ENCODE measurements around the gene PRAMEF20.
"Not testable (repeated sequence)": the region's sequence is repeated elsewhere in the genome, so short reads cannot be mapped to it uniquely, and the experiment has no call there.

The PRAMEF20 gene

DNA sequence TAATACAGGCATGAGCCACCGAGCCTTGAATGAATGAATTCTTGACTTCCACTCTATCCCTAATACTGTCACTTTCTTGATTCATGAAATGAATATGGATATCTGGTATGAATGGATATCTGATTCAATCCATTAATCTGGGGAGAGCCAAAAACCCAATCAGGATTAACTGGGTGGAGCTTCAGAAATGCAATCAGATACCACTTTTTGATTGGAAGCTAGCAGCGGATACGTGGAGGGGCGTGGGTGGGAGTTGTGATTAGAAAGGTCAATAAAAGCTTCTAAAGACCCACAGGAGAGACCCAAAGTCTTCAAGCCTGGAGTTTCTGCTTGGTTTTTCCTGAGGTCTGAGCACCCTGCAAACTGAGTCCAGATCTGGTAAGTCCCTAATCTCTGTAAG, at the start of gene PRAMEF20:
PRAMEF20 (plus strand) TSS at position 301 of the 400 bp plus-strand sequence. CDS start 5,905 bp downstream, outside the sequence.
- not testable (repeated sequence) for DNase-seq (ENCODE audit: low spot score)

DNA sequence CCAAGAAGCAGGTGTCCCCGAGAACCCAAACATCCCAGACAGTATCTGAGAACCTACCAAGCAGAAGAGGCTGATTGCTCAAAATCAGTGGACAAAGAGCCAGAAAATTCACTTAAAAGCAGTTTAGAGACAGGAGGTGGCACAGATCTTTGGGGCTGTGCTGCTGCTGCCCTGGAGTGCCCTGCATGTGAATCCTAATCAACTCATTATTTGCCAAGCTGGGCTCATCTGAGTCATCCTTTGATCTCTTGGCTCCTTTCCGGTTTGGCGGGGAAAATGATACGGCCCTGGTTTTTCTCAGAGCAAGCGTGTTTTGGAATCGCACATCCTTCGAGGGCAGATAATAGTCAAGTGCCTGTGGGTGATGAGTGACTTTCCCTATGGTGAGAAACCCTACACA, 47.9 kb upstream of the PRAMEF20 start:
- DNase-seq (ENCODE audit: low spot score), result not testable (repeated sequence)

DNA sequence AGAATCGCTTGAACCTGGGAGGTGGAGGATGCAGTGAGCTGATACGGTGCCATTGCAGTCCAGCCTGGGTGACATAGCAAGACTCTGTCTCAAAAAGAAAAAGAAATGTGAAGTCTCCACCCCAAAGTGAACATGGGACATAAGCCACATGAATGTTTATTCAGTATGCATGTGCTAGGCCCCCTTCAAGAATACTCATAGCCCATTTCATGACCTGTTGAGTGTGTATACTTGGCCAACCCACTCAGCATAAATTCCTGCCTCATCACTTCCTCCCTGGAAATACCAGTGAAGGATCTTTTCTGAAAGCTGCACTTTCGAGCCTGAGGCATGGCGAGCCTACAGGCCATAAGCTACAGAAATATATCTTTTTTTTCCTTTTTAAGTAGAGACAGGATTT, 45.3 kb upstream of the PRAMEF20 start:
- not testable (repeated sequence) for DNase-seq (ENCODE audit: low spot score)

DNA sequence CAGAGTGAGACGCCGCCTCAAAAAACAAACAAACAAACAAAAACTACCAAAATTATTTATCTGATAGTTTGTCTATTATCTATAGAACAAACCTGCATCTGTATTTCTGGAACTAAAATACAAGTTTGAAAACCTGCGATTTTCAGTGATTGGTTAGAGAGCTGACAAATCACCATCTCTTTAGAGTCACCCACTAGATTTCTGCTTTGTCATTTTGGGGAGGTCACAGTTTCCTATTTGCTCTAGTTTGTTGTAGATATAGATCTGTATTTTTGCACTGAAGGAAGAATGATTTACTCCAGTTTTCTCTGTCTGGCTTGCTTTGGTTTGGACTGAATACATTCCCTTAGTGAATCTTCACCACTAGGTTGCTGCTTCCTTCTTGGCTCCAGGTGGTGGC, 43.7 kb upstream of the PRAMEF20 start:
- DNase-seq (ENCODE audit: low spot score), result not testable (repeated sequence)

DNA sequence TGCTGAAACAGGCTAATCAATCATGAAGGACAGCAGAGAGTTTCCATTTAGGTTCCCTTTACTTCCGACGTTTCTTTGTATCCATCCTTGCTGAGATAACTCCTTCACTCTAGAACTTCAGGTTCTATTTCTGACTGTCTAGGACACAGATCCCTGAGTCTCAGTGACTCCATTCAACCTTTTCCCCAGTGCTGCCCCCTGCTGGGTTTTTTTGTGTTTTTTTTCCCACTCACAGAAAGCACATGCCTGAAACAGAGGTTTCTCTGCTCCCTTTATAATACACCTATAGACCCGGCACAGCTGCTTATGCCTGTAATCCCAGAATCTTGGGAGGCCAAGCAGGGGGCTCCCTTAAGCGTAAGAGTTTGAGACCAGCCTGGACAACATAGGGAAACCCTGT, 41.7 kb upstream of the PRAMEF20 start:
- peak; percentile 19 for DNase-seq (ENCODE audit: low spot score)

DNA sequence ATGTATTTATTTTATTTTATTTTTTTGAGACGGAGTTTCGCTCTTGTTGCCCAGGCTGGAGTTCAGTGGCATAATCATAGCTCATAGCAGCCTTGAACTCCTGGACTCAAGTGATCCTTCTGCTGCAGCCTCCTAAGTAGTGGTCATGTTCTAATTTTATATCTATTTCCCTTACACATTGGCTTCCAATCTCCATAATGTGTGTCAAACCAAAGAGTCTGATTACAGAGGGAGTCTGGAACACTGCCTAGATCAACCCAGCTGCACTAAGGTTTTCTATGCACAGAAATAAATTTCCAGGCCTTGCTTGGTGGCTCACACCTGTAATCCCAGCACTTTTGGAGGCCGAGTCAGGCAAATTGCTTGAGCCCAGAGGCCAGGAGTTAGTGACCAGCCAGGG, 31.3 kb upstream of the PRAMEF20 start:
- not testable (repeated sequence) for DNase-seq (ENCODE audit: low spot score)

DNA sequence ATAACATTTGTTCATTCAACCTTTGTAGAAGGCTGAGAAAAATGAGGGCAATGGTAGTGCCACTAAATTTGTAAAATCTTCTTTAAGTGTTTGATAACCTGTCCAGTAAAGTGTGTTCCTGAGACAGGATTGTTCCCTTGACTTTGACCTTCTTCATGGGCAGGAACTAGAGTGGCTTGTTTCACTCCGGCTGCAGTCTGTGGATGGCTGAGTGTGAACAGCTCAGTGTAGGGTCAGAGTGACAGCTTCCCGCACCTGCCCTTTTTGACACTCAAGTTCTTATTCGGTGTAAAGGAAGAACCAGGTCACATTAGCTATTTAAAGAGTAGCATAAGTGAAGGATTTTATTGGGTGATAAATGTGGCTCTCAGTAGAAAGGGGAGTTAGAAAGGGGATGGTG, 29.9 kb upstream of the PRAMEF20 start:
- DNase-seq (ENCODE audit: low spot score), result not testable (repeated sequence)

DNA sequence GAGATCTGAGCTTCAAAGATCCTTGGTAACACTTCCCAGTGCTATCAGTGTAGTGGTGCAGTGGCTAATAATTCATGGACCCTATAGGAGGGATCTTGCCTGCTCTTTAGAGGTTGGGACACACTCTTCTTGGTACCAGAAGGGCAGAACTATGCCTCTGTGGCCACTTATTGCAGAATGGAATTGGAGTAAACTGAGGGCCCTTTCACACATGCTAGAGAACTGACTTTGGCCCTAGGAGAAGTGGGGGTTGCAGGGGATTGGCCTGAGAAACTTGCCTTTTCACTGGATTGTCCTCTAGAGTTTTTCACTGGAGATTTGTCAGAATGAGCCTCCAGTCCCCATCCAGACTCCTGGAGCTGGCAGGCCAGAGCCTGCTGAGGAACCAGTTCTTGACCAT, 20.9 kb upstream of the PRAMEF20 start, which contains the start of gene PRAMEF17:
PRAMEF17 (plus strand) TSS at position 301 of the 400 bp plus-strand sequence; CDS start at position 327, 26 bp downstream.
- DNase-seq (ENCODE audit: low spot score), result not testable (repeated sequence)

DNA sequence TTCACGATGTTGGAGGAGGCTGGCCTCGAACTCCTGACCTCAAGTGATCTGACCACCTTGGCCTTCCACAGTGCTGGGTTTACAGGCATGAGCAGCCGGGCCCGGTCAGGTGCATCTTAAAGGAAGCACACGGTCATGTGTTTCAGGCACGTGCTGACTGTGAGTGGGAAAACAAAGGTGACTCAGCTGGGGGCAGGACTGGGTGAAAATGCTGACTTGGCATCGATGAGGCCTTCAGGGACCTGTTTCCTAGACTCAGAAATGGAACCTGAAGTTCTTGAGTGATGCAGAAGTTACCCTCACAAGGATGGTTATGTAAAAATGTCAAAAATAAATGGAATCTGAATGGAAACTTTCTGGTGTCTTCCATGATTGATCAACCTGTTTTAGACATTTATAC, 17.2 kb upstream of the PRAMEF20 start:
- DNase-seq (ENCODE audit: low spot score), result not testable (repeated sequence)

DNA sequence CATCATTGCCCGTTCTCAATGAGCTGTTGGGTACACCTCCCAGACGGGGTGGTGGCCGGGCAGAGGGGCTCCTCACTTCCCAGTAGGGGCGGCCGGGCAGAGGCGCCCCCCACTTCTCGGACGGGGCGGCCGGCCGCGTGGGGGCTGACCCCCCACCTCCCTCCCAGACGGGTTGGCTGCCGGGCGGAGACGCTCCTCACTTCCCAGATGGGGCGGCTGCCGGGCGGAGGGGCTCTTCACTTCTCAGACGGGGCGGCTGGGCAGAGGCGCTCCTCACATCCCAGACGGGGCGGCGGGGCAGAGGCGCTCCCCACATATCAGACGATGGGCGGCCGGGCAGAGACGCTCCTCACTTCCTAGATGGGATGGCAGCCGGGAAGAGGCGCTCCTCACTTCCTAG, 15.5 kb upstream of the PRAMEF20 start:
- not testable (repeated sequence) for DNase-seq (ENCODE audit: low spot score)

DNA sequence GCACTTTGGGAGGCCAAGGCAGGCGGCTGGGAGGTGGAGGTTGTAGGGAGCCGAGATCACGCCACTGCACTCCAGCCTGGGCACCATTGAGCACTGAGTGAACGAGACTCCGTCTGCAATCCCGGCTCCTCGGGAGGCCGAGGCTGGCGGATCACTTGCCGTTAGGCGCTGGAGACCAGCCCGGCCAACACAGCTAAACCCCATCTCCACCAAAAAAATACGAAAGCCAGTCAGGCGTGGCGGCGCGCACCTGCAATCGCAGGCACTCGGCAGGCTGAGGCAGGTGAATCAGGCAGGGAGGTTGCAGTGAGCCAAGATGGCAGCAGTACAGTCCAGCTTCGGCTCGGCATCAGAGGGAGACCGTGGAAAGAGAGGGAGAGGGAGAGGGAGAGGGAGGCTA, 14.9 kb upstream of the PRAMEF20 start:
- DNase-seq (ENCODE audit: low spot score), result not testable (repeated sequence)

DNA sequence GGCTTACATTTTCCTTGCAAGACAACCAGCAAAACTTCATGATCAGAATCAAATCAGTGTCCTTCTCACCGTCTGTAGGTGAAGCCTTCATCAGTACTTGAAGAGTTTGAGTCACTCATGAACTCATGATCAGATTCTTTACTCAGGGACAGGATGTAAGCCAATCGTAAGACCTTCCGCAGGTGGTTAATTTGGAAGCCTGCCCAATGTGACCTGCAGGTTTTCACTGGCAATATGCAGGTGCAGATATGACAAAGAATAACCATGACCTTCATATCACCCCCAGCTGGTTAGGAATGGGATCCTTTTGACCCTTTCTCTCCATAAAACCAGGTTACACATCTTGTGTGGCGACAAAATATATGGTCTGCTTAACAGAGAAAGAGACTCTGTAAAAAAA, 2.4 kb upstream of the PRAMEF20 start:
- DNase-seq (ENCODE audit: low spot score), result no peak

DNA sequence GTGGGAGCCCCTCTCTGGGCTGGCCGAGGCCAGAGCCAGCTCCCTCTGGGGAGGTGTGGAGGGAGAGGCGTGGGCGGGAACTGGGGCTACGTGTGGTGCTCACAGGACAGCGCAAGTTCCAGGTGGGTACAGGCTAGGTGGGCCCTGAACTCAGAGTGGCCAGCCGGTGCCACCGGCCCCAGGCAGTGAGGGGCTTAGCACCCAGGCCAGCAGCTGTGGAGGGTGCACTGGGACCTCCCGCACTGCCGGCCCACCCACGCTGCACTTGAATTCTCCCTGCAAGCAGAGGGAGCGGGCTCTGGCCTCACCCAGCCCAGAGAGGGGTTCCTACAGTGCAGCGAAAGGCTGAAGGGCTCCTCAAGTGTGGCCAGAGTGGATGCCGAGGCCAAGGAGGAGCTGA, 20.2 kb downstream of the PRAMEF20 start:
- no peak for DNase-seq (ENCODE audit: low spot score)

DNA sequence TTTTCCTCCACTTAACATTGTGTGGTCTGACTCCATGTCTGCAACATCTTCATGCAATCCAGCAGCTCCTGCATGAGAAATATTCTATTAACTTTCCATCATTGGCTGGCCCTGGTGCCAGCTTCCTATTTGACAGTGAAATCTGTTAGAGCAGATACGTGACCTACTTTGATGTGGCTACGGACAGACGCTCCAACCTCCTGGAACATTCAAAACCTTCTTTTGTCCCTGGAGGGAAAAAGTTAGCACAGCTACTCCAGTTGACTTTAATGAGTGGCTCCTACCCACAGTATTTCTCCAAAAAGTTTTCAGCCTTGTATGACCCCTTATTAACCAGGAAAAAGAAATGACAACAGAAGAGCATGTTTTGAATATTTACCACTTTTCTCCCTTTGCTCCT, 22.0 kb downstream of the PRAMEF20 start:
- DNase-seq (ENCODE audit: low spot score), result no peak

DNA sequence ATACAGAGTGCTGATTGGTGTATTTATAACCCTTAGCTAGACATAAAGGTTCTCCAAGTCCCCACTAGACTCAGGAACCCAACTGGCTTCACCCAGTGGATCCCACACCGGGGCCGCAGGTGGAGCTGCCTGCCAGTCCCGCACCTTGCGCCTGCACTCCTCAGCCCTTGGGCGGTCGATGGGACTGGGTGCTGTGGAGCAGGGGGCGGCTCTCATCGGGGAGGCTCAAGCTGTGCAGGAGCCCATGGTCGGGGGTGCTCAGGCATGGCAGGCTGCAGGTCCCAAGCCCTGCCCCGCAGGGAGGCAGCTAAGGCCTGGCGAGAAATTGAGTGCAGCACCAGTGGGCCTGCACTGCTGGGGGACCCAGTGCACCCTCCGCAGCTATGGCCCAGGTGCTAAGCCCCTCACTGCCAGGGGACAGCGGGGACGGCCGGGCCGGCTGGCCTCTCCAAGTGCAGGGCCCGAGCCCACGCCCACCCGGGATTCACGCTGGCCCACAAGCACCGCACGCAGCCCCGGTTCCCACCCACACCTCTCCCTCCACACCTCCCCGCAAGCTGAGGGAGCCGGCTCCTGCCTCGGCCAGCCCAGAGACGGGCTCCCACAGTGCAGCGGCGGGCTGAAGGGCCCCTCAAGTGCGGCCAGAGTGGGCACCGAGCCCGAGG, 23.6 kb downstream of the PRAMEF20 start:
- not testable (repeated sequence) for DNase-seq (ENCODE audit: low spot score)

DNA sequence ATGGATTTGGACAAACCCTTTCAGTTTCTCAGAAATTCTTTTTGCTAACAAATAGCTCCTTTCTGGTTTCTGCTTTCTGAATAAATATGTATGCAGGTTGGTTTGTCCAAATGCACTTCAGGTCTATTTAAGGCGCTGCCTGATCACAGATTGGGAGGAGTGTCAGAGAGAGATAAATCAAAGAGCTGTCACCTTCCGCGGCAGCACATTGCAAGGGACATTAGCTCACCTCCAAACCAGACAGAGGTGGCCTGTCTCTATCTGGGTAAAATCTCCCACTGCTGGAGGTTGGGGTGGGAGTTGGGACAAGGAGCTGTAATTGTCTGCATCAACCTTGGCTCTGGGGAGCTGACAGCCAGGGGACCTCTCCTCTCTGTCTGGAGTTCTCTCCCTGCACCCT, 25.2 kb downstream of the PRAMEF20 start:
- no peak for DNase-seq (ENCODE audit: low spot score)

DNA sequence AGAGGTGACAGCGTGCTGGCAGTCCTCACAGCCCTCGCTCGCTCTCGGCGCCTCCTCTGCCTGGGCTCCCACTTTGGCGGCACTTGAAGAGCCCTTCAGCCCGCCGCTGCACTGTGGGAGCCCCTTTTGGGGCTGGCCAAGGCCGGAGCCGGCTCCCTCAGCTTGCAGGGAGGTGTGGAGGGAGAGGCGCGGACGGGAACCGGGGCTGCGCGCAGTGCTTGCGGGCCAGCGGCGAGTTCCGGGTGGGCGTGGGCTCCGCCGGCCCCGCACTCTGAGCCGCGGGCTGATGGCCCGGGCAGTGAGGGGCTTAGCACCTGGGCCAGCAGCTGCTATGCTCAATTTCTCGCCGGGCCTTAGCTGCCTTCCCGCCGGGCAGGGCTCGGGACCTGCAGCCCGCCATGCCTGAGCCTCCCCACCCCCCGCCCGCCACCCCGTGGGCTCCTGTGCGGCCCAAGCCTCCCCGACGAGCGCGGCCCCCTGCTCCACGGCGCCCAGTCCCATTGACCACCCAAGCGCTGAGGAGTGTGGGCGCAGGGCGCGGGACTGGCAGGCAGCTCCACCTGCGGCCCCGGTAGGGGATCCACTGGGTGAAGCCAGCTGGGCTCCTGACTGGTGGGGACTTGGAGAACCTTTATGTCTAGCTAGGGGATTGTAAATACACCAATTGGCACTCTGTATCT, 29.0 kb downstream of the PRAMEF20 start:
- DNase-seq (ENCODE audit: low spot score), result not testable (repeated sequence)

DNA sequence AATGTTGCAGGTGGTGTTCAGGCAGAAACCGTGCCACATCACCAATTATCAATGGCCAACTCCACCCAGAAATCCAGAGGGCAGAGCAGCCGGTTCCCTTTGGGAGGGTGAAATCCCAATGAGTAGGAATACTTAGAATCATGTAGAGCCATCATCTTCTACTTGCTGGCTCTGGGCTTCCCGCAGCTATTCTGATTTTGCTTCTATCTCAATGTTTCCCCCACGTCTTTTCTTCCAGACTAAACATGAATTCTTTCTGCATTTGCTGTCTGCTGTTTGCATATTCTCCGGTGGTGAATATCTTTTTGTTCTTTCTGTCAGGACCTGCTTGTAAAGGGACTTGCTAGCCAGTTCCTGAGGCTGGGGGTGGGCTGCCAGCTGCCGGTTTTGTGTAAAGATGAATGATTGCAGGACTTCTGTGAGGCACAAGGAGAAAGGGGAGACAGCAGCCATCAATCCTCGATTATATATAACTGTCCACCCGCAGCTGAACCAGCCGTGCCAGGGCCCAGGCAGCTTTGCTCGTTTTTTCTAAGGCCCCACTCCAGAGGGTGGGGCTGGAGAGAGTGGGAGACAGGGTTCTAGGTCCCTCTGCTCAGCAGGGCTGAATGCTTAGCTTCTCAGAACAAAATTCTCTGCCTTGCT, 33.2 kb downstream of the PRAMEF20 start:
- DNase-seq (ENCODE audit: low spot score), result no peak

DNA sequence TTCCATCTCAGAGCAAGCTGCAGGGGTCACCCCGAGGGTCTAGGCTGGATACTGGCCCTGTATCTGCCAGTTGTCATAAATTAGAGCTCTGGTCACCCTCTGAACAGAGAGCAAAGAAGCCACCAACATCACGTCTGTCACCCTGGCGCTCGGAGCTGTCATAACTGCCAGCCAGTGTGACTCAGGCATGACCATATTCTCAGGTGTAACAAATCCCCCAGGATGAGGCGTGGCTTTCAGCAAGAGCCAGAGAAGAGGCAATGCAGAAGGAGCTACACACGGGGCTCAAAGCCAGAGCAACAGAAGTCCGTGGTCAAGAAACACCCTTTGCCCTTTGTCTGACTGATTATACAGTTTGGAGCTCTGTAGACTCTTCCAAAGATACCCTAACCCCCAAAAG, 40.0 kb downstream of the PRAMEF20 start:
- DNase-seq (ENCODE audit: low spot score), result no peak

DNA sequence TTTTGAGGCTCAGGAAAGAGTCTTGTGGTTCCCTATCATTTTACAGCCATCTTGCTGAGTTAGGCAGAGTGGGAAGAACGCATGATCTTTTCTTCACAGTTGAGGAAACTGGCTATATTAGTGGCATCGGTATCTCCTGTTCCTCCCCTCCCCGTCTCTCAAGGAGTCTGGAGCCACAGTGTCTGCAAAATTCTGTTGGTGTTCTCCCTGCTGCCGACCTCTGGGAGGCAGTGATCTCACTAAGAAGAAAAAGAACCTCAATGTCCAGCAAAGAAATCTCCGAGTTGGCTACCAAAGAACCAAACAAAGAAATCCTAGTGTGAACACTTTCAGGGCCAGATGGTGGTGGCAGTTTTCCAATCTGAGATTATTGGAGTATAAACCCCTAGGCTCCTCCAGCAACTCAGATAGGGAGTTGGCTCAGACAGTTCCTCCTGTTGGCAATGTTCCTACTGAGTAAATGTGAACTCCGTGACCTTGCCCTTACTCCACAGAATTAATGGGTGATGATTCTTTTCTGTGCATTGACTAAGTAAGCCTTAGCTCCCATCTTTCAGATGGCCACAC, 41.2 kb downstream of the PRAMEF20 start:
- no peak for DNase-seq (ENCODE audit: low spot score)

DNA sequence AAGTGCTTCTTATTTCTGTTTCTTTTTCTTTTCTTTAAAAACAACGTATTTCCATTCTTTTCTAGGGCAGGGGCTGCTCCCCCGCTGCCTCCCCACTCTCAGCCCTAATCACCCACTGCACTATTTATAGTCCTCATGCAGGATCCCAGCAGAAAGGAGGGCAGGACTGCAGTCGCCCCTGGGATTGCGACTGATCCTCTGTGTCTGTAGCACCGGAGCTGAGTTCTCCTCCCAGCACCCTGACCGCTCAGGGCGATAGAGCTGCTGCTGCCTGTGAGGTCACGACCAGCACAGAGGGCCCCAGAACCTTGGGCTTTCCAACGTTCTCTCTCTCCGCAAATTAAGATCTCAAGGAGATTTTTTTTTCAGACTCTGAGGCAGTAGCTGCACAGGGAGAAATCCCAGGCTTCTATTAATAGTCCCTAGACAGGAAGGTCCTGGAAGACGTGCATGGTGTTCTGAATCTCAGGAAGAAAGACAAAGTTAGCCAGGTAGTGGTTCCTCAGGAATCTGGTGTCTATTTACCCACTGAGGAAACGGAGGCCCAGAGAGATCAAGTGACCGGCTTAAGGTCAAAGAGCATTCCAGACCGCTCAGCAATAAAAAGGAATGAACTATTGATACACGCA, 46.8 kb downstream of the PRAMEF20 start:
- DNase-seq (ENCODE audit: low spot score), result no peak

DNA sequence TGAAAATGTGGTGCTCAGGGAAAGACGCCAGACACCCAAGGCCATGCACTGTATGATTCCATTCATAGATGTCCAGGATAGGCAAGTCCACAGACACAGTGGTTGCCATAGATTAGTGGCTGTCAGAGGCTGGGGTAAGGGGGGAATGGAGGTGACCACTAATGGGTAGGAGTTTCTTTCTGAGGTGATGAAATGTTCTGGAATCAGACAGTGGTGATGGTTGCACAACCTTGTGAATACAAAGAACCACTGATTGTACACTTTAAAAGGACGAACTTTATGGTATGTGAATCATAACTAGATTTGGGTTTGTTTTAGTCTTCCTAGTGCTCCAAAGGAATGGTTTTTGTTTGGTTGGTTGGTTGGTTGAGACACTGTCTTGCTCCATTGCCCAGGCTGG, 51.7 kb downstream of the PRAMEF20 start:
- no peak for DNase-seq (ENCODE audit: low spot score)
